ENCODE data around the gene LPCAT1. TPM values are rescaled to one million over a fixed set of nuclear protein-coding genes. Genes with fewer than 3 reads are reported as not detected.

LPCAT1 gene
- total and polyA plus RNA-seq, 2 experiments from 2014 or later = 78.0 to 255 TPM

GRCh38 chr5:1428107-1428506 lies 95.7 kb downstream of the LPCAT1 start (continued):
- TF ChIP-seq ZNF462 (CRISPR knock-in tag; IDR thresholded peaks at IDR 0.05) = no peak
- TF ChIP-seq NANOG (IDR thresholded peaks at IDR 0.05; ENCODE audit: borderline replicate concordance) = no peak
- no peak for TF ChIP-seq STAT1 (IDR thresholded peaks at IDR 0.05; ENCODE audit: unreplicated experiment)
- TF ChIP-seq CTCF (conservative IDR thresholded peaks at IDR 0.05; ENCODE audit: low read depth in 2 of 2) = no peak

GRCh38 chr5:1424716-1425115 lies 99.0 kb downstream of the LPCAT1 start:
- Histone ChIP-seq H2AFZ (no peak overlapping the region), H3K27me3 (ENCODE audit: insufficient read depth) (no peaks in the 10 kb centered on the region), H3F3A (replicated peaks; ENCODE audit: low read depth) (no peaks in the 10 kb centered on the region), H4K20me1 (replicated peaks; ENCODE audit: insufficient read depth) (no peaks in the 10 kb centered on the region), H3K27ac (ENCODE audit: low read depth) (no peak overlapping the region), H3K36me3 (ENCODE audit: insufficient read depth) (no peaks in the 10 kb centered on the region), H3K79me2 (replicated peaks; ENCODE audit: insufficient read depth) (no peaks in the 10 kb centered on the region), H3K9me2 (ENCODE audit: insufficient read depth) (no peaks in the 10 kb centered on the region), H3K4me3 (no peak overlapping the region), H3K4me2 (no peak overlapping the region), H3K4me1 (ENCODE audit: insufficient read depth) (no peaks in the 10 kb centered on the region)
- H3K36me3 Mint-ChIP-seq (ENCODE audit: low read depth) = peaks cover 10% of the 10 kb centered on the region
- H3K27me3 Mint-ChIP-seq (ENCODE audit: insufficient read depth, low read depth, poor library complexity) = peaks cover 11% of the 10 kb centered on the region
- no peaks in the 10 kb centered on the region for H3K4me1 Mint-ChIP-seq
- DNase-seq (ENCODE audit: low spot score) = no peak
- peaks cover 50% of the 10 kb centered on the region for H3K9me3 Mint-ChIP-seq
- no peak for ATAC-seq
- no peak overlapping the region for H3K27ac Mint-ChIP-seq
- H3K4me3 Mint-ChIP-seq = no peak overlapping the region
- no peak for TF ChIP-seq CTCF (conservative IDR thresholded peaks at IDR 0.05; ENCODE audit: low read depth in 2 of 2)
- TF ChIP-seq JUNB (IDR thresholded peaks at IDR 0.05; ENCODE audit: unreplicated experiment) = no peak
- TF ChIP-seq EZH2phosphoT487 (IDR thresholded peaks at IDR 0.05; ENCODE audit: unreplicated experiment) = no peak
- no peak for TF ChIP-seq ZNF331 (CRISPR knock-in tag; IDR thresholded peaks at IDR 0.05; ENCODE audit: low read depth)
- TF ChIP-seq ETS1 (IDR thresholded peaks at IDR 0.05) = no peak
- no peak for TF ChIP-seq CREB1 (CRISPR knock-in tag; IDR thresholded peaks at IDR 0.05; ENCODE audit: low read depth)
- TF ChIP-seq POLR2AphosphoS5 (IDR thresholded peaks at IDR 0.05; ENCODE audit: low read depth) = no peak
- no peak for TF ChIP-seq NANOG (IDR thresholded peaks at IDR 0.05; ENCODE audit: borderline replicate concordance)
- no peak for TF ChIP-seq ZNF114 (CRISPR knock-in tag; IDR thresholded peaks at IDR 0.05)
- no peak for TF ChIP-seq EZH2 (IDR thresholded peaks at IDR 0.05; ENCODE audit: low read depth, unreplicated experiment)
- TF ChIP-seq STAT1 (IDR thresholded peaks at IDR 0.05; ENCODE audit: unreplicated experiment) = no peak

Data from GM23338 (cell line).